Cerebellar nuclear complex (tissue), 1 donor: ENCODE data around the gene ENO2.
A peak's percentile ranks its signal among the peaks of the same experiment; 100 is the strongest.

Experiments
- DNase-seq, 2 experiments: peaks; one replicate each; lab custom pipeline; 2025; lab: John Stamatoyannopoulos, UW

The ENO2 gene

GRCh38 chr12:6960593-6961277, 46.4 kb downstream of the ENO2 start:
- no peak for DNase-seq

GRCh38 chr12:6961278-6961694, 46.9 kb downstream of the ENO2 start:
- no peak for DNase-seq

GRCh38 chr12:6961695-6962284, 47.4 kb downstream of the ENO2 start:
- DNase-seq: no peak

GRCh38 chr12:6962285-6963015, 48.1 kb downstream of the ENO2 start:
- DNase-seq: no peak

DNA sequence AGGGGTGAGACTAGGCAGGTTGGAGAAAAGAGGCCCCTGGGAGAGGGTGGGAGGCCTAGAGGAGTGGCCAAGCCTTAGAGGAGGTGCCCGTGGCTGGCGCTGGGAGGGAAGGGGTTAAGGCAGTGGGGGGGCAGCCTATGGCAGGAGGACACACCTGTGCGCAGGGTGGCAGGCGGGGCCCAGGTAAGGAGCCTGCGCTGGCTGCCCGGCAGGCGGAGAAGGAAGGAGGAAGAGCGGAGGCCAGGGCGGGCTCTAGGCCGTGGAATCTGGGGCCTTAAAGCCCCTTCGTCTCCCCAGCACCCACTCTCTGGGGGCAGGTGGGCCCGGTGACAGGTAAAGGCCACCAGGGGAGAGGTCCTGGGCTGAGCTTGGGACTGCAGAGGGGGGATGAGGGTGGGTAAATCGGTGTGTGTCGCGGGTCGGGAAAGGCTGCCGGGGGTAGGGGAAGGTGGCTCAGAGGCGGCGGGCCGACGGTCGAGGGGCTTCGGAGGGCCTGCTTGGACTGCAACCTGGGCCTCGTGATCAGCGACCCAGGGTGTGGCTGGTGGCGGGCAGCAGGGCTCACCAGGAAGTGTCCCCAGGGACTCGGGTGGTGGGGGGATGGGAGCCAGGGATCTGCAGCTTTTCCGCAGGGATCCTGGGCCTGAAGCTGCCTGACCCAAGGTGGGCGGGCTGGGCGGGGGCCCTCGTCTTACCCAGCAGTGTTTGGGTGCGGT, 48.8 kb downstream of the ENO2 start:
- DNase-seq: no peak

DNA sequence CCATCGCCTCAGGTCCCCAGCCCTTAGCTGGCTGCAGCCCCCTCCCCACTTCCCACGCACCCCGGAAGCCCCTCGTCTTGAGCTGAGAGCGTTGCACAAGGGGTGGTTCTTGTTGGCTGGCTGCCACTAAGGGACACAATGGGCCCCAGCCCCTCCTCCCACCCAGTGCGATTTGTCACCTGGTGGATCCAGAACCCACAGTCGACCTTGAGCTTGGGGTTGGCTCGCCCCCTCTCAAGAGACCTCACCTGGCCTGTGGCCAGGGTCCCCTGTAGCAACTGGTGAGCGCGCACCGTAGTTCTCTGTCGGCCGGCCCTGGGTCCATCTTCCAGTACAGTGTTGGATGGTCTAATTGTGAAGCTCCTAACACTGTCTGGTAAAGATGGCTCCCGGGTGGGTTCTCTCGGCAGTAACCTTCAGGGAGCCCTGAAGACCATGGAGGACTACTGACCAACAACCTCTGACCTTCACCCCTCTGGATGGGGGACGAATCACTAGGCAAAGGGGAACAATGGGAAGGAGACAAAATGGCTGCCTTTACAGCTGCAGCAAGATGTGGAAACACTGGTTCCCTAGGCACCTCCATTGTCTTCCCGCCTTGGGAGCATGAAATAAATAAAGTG, 49.5 kb downstream of the ENO2 start:
- no peak for DNase-seq

DNA sequence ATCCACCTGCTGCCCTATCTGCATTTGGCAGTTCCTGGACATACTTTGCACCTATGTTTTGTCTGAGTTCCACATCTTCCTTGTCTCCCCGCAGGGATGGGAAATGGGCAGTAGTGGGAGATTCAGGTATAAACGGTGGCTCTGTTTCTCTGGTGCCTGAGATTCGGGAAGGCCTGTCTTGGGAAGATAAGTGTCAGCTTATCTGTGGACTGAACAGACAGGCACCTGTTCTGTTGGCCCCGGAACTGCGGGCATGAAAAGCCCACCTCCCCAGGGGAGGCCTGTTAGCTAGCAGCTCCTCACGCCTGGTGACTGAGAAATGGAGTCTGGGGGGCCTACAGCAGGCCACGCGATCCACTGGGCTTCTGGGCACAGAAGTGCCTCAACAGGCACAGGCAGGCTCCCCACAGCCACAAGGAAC, 50.2 kb downstream of the ENO2 start:
- no peak for DNase-seq

DNA sequence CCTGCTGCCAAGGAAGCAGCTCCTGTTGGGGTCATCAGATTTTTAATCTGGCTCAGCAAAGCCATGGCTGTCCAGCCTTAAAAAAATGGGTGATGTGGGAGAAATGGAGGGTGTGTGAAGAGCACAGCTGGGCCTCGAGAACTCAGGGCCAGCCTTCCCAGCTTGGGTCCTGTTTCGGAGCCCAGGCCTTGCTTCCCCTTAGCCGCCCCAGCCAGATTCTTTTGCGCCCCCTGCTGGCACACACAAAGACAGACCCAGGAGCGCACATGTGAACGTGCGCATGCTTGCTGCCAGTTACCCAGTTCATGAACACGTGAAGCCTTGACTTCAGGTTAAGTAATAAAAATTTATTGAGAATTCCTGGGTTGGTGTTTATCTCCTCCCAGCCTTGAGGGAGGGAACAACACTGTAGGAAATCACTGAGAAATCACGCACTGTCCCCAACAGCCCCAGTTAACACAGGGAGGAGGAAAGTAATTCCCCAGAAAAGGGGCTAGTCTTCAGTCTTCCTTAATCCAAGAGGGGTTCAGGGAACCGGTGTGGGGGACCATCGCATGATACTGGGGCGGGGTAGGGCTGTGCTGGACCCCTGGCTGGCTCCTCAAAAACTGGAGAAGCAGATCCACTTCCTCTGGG, 50.8 kb downstream of the ENO2 start:
- DNase-seq: peak in 1 of 2 experiments; percentile 34

- no peak for DNase-seq
These were observed 51.3 kb downstream of the ENO2 start for GRCh38 chr12:6965714-6966113.

GRCh38 chr12:6966351-6966750, 52.0 kb downstream of the ENO2 start:
- DNase-seq: no peak

DNA sequence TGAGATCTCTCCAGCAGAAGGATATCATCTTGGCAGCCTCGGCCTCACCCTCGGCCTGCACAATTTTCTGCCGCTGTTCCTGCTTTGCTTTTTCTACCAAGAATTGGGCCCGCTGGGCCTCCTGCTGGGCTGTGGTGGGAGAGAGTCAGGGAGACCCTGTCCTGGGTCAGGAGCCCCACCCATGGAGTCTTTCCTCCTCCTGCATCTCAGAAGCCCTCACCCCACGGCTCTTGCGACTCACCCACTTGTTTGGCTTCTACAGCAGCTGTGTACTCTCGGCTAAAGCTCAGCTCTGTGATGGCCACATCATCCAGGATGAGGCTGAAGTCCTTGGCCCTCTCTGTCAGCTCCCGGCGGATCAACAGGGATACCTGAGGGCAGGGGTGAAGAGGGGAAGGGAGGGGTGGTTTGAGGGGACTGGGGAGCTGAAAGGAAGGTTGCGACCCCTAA, 53.3 kb downstream of the ENO2 start:
- no peak for DNase-seq

DNA sequence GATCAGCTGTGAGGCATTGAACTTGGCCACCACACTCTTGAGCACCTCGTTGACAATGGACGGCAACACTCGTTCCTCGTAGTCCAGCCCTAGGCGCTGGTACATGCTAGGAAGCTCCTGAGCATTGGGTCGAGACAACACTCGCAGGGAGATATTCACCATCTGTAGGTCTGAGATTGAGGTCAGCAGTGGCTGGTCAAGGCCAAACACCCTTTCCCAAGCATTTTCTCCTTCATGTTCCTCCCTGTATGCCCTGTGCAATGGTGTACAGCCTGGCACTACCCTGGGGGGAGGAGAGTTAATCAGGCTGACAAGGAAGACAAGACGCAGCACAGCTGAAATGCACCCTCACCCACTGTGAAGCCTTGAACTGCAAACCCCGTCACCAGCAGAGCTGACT, 54.0 kb downstream of the ENO2 start:
- no peak for DNase-seq

DNA sequence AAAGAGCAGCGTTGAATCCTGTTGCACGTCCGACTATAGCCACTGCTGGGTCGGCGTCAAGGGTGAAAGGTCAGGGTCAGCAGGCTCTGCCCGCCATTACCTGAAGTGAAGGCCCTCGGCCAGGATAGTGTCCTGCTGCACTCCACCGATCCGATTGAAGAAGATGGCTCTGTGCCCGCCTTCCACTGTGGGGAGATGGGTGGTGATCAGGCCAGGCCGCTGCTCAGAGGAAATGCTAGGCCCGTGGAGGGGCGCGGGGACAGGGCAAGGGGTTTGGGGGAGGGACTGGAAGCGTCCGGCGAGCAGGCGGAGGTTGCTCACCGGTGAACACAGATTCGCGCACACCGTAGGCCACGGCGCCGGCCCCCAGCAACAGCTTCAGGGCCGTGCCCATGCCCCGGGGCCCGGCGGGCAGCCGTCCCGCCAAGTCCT, 55.7 kb downstream of the ENO2 start:
- no peak for DNase-seq
